ENCODE data around the gene TRAPPC8. TPM values are rescaled to one million over a fixed set of nuclear protein-coding genes. Genes with fewer than 3 reads are reported as not detected.
"Not testable (repeated sequence)": the region's sequence is repeated elsewhere in the genome, so short reads cannot be mapped to it uniquely, and the experiment has no call there.

Gene TRAPPC8
- total RNA-seq, 6 experiments from 2014 or later: 25.7 to 37.3 (median 29.5) TPM

DNA sequence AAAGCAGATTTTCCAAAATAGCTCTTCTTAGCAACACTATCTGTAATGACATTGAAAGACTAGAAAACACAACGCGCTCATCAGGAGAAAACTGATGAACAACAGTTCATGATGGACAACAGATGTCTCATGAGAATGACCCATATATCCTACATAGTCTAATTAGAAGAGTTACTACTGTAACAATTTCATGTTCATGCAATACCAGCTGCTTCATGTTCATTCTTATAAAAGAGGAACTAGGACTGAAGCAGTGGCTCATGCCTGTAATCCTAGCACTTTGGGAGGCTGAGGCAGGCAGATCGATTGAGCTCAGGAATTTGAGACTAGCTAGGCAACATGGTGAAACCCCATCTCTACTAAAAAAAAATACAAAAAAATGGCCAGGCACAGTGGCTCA is 22.7 kb downstream of the TRAPPC8 start:
- no peak for ATAC-seq
- no peaks in the 10 kb centered on the region for H3K4me1 ChIP-seq
- no peak for DNase-seq
- no peaks in the 10 kb centered on the region for H3K27me3 ChIP-seq
- no peaks in the 10 kb centered on the region for H3K9me3 ChIP-seq
- H3K4me3 ChIP-seq: no peak overlapping the region
- TF ChIP-seq POLR2A (IDR thresholded peaks at IDR 0.05): no peak
- TF ChIP-seq, protein P1, sequence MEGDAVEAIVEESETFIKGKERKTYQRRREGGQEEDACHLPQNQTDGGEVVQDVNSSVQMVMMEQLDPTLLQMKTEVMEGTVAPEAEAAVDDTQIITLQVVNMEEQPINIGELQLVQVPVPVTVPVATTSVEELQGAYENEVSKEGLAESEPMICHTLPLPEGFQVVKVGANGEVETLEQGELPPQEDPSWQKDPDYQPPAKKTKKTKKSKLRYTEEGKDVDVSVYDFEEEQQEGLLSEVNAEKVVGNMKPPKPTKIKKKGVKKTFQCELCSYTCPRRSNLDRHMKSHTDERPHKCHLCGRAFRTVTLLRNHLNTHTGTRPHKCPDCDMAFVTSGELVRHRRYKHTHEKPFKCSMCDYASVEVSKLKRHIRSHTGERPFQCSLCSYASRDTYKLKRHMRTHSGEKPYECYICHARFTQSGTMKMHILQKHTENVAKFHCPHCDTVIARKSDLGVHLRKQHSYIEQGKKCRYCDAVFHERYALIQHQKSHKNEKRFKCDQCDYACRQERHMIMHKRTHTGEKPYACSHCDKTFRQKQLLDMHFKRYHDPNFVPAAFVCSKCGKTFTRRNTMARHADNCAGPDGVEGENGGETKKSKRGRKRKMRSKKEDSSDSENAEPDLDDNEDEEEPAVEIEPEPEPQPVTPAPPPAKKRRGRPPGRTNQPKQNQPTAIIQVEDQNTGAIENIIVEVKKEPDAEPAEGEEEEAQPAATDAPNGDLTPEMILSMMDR (IDR thresholded peaks at IDR 0.05): no peak
- intact Hi-C loops (cut with DNase I): no loop called here
- WGBS (ENCODE audit: insufficient coverage, low coverage, low lambda C conversion rate, missing lambda C conversion rate): 96% methylated on average over 2 of the region's 3 CpGs
- H3K27ac ChIP-seq: no peak overlapping the region
- peaks cover 0 to 10% (median 0%) of the 10 kb centered on the region in 4 donors for H3K36me3 ChIP-seq

DNA sequence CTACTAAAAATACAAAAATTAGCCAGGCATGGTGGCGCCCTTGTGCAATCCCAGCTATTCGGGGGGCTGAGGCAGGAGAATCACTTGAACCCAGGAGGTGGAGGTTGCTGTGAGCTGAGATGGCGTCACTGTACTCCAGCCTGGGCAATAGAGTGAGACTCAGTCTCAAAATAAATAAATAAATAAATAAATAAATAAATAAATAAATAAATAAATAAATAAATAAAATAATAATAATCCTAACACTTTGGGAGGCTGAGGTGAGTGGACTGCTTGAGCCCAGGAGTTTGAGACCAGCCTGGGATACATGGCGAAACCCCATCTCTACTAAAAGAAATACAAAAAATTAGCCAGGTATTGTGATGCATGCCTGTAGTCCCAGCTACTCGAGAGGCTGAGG is 23.6 kb downstream of the TRAPPC8 start:
- H3K4me1 ChIP-seq; DNase-seq; H3K9me3 ChIP-seq; ATAC-seq; H3K4me3 ChIP-seq; H3K27me3 ChIP-seq; intact Hi-C loops (cut with DNase I); H3K27ac ChIP-seq: not testable (repeated sequence)
- WGBS (ENCODE audit: insufficient coverage, low coverage, low lambda C conversion rate, missing lambda C conversion rate): 98% methylated on average over 5 of the region's 5 CpGs
- H3K36me3 ChIP-seq: peaks cover 0 to 13% (median 0%) of the 10 kb centered on the region in 4 donors

DNA sequence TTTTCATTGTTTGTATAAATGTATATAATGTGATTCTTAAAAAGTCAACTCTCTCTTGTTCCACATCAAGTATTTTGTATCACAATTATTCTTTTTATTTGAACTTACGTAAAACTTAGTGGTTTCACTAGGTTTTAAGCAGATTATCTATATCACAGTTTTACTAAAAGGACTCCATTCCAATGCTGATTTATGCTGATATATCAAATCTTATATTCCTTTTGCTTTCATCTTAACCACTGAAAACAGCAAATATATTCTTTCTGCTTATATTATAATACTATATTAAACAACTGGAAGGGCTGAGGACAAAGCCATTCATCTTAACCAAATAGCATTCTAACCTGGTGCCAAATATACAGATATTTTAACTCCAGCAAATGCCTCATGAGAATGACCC is 24.2 kb downstream of the TRAPPC8 start:
- DNase-seq (no peak), ATAC-seq (no peak)
- intact Hi-C loops (cut with DNase I): no loop called here
- H3K4me3 ChIP-seq: no peak overlapping the region
- no peaks in the 10 kb centered on the region for H3K4me1 ChIP-seq
- 100% methylated on average over 1 of the region's 1 CpG for WGBS (ENCODE audit: insufficient coverage, low coverage, low lambda C conversion rate, missing lambda C conversion rate)
- no peak for TF ChIP-seq POLR2A (IDR thresholded peaks at IDR 0.05)
- TF ChIP-seq, protein P1 (IDR thresholded peaks at IDR 0.05): no peak
- H3K27ac ChIP-seq: no peak overlapping the region
- peaks cover 0 to 12% (median 0%) of the 10 kb centered on the region in 4 donors for H3K36me3 ChIP-seq
- H3K9me3 ChIP-seq: no peaks in the 10 kb centered on the region
- H3K27me3 ChIP-seq: no peaks in the 10 kb centered on the region

DNA sequence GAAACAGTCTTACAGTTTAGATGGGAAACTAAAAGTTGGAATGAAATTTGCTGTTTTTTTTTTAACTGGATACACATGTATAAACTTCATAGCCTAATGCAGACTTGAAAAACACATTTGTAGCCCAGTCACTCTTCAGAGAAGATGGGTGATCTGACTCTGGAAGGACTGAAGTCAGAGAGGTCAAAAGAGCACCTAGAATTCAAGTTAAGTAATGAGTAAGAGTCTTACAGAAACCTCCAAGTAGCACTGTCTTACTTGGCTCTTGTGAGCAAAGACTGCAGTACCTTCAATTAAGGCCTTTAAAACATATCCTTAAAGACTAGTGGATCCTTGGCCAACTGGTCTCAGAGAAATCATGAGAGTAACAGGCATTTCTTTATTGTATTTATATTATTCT is 41.9 kb downstream of the TRAPPC8 start:
- intact Hi-C loops (cut with DNase I): no loop called here
- TF ChIP-seq POLR2A (IDR thresholded peaks at IDR 0.05): no peak
- TF ChIP-seq, protein P1 (IDR thresholded peaks at IDR 0.05): no peak
- Histone ChIP-seq H3K9me3 (no peaks in the 10 kb centered on the region), H3K27me3 (no peaks in the 10 kb centered on the region), H3K27ac (no peak overlapping the region), H3K4me1 (no peaks in the 10 kb centered on the region), H3K4me3 (no peak overlapping the region), H3K36me3 (peaks cover 0 to 75% (median 15%) of the 10 kb centered on the region in 4 donors)
- DNase-seq (no peak), ATAC-seq (no peak)

DNA sequence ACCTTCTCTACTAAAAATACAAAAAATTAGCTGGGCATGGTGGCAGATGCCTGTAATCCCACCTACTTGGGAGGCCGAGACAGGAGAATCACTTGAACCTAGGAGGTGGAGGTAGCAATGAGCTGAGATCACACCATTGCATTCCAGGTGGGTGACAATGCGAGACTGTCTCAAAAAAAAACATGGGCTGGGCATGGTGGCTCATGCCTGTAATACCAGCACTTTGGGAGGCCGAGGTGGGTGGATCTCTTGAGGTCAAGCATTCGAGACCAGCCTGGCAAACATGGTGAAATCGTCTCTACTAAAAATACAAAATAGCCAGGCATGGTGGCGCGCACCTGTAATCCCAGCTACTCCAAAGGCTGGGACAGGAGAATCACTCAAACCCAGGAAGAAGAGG is 43.2 kb downstream of the TRAPPC8 start:
- peaks cover 0 to 66% (median 17%) of the 10 kb centered on the region in 4 donors for H3K36me3 ChIP-seq
- H3K27ac ChIP-seq; H3K4me1 ChIP-seq; H3K9me3 ChIP-seq; H3K4me3 ChIP-seq; ATAC-seq; H3K27me3 ChIP-seq; intact Hi-C loops (cut with DNase I); DNase-seq: not testable (repeated sequence)
- no CpG with 5 or more reads among the region's 7 CpGs for WGBS (ENCODE audit: insufficient coverage, low coverage, low lambda C conversion rate, missing lambda C conversion rate)

DNA sequence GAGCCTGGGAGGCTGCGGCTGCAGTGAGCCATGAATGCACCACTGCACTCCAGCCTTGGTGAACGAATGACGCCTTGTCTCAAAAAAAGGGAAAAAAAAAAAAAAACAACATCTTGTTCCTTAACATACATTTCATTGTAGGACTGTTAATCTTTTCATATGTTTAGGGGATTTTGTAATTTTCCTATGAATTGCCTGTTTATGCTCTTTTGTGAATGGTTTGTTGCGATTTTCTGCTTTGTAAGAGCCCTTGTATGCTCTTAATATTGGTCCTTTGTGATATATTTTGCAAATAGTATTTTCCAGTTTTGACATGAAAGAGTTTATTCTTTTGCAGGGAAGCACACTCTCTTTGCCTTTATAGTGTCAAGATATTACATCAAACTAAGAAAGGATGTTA is 50.0 kb downstream of the TRAPPC8 start:
- no peak overlapping the region for H3K4me3 ChIP-seq
- intact Hi-C loops (cut with DNase I): no loop called here
- DNase-seq (no peak), ATAC-seq (no peak)
- H3K9me3 ChIP-seq: no peaks in the 10 kb centered on the region
- H3K36me3 ChIP-seq: peaks cover 0 to 33% (median 12%) of the 10 kb centered on the region in 4 donors
- no peaks in the 10 kb centered on the region for H3K27me3 ChIP-seq
- TF ChIP-seq, protein P1 (IDR thresholded peaks at IDR 0.05): no peak
- no peak for TF ChIP-seq POLR2A (IDR thresholded peaks at IDR 0.05)
- no peaks in the 10 kb centered on the region for H3K4me1 ChIP-seq
- WGBS (ENCODE audit: insufficient coverage, low coverage, low lambda C conversion rate, missing lambda C conversion rate): 100% methylated on average over 3 of the region's 4 CpGs
- H3K27ac ChIP-seq: no peak overlapping the region
